Mammary epithelial cell (primary cell): ENCODE measurements around the gene PBX1.

Experiments
- CTCF ChIP-seq, 2 donors: IDR thresholded peaks in 1 of 2; conservative IDR thresholded peaks in 1 of 2; 2 replicates each; pipeline ENCODE4 v1.5.1; 2011 to 2012; ENCODE audit warnings: inconsistent platforms in 2 of 2, low read length in 2 of 2, mild to moderate bottlenecking in 2 of 2, control low read depth in 1 of 2, low read depth in 1 of 2; ENCODE audit not compliant: insufficient read depth in 1 of 2; ENCODE audit errors: extremely low read depth in 1 of 2
- EZH2 ChIP-seq: IDR thresholded peaks from 2 replicates; pipeline ENCODE4 v1.6.1; 2012; ENCODE audit warnings: low read length, inconsistent platforms, borderline replicate concordance

GRCh38 chr1:164764333-164764732, 205.3 kb downstream of the PBX1 start:
- TF ChIP-seq EZH2 (no peak), CTCF (conservative IDR thresholded peaks at IDR 0.05 in 1 of 2, IDR thresholded peaks at IDR 0.05 in 1 of 2; ENCODE audit: extremely low read depth in 1 of 2, insufficient read depth in 1 of 2, low read depth in 1 of 2, low read length in 2 of 2) (no peak)
